Measurements from ENCODE around the gene PPP2R5A.
"Not testable (repeated sequence)": the region's sequence is repeated elsewhere in the genome, so short reads cannot be mapped to it uniquely, and the experiment has no call there.

The PPP2R5A gene

DNA sequence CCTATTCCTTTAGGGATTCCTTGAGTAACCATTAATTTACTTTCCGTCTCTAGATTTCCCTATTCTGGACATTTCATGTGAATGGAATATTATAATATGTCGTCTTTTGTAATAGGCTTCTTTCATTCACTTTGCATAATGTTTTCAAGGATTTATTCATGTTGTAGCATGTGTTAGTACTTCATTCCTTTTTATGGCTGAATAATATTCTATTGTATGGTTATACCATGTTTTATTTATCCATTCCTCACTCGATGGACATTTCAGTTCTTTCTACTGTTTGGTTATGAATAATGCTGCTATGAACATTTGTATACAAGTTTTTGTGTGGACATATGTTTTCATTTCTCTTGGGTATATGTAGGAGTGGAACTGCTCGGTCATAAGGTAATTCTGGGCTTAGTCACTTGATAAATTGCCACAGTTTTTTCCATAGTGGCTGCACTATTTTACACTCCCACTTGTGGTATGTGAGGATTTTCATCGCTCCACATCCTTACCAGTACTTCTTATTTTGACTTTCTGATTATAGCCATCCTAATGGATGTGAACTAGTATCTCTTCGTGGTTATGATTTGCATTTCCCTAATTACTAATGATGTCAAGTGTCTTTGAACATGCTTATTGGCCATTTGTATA, 17.7 kb downstream of the PPP2R5A start:
- no peak for DNase-seq

DNA sequence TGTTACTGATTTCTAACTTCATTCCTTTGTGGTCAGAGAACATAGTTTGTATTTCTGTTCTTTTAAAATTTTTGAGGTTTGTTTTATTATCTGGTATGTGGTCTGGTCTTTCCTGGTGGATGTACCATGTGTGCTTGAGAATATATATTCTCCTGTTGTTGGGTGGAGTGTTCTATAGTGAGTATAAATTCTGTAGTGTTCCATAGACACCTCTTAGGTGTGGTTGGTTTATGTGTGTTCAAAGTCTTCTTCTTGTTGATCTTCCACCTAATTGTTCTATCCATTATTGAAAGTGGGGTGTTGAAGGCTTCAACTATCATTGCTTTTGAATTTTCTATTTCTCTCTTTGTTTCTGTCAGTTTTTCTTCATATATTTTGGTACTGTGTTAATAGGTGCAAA, 20.1 kb downstream of the PPP2R5A start:
- no peak for DNase-seq

DNA sequence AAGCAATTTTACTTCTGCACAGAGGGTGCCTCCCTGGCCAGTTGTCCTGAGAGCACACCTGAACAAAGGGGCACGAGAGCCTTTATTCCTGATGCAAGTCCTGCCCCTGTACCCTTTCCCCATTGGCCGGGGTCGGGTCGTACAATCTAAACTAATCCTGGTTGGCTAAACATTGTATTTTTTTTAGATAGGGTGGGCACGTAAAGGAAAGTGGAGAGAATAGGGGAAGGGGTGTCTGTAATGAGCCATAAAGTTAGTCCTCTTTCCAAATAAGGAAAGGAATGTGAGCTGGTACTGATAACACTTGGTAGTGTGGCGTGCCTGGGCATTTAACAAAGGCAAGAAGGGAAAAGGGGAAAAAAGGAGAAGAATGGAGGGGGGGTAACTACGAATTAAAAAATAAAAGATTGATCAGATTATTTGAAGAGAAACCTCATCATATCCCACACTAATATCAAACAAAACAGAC, 20.8 kb downstream of the PPP2R5A start:
- DNase-seq: not testable (repeated sequence)

DNA sequence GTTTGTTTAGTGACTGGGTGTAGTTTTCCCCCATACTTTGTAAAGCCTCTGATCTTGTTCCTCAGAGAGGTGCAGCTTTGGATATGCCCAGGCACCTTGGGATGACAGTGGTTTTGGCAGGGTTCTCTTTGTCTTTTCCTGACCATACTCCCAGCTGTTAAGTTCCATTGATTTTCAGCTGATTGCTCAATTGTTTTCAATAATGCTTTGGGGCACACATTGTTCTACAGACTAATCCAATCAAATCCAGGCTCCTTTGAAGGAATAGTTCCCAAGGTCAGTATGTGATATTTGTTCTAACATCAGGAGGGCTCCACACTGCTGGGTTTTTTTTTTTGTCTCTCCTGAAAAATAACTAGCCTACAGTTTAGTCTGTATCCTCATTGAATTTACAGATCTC, 24.8 kb downstream of the PPP2R5A start:
- DNase-seq: no peak

DNA sequence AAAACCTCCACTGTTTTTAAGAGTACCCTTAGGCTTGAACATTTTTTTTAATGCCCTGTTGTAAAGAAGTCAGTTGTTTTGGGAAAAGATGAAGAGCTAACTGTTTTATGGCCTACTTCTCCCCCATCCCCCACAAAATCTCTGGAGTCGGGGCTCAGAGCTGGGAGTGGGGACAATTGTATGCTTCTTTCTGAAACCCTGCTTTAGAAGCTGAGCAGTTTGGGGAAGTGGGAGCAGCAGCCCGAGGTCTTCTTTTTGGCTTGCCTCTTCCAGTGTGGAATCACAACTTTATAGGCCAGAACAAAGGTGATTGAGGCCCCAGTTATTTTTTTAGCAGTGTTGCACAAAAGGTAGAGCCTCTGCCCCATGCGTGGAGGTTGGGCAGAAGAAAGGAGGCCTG, 25.2 kb downstream of the PPP2R5A start:
- no peak for DNase-seq

DNA sequence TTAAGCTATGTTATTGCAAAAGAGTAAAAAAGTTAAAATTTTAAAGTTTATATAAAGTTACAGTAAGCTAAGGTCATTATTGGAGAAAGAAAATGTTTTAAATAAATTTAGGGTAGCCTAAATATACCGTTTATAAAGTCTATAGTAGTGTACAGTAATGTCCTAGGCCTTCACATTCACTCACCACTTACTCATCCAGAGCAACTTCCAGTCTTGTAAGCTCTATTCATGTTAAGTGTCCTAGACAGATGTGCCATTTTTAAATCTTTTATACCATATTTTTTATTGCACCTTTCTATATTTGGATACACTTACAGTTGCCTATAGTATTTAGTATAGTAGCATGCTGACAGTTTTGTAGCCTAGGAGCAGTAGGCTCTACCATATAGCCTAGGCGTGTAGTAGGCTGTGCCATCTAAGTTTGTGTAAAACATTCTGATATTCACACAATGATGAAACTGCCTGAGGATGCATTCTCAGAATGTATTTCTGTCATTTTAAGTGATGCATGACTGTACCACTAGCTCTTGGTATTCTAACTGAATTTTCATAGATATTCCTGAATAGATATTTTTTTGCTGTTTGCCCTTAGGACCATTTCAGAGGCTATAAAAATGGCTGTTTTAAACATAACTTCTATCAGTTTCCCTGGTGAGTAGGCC, 26.8 kb downstream of the PPP2R5A start:
- DNase-seq: no peak

DNA sequence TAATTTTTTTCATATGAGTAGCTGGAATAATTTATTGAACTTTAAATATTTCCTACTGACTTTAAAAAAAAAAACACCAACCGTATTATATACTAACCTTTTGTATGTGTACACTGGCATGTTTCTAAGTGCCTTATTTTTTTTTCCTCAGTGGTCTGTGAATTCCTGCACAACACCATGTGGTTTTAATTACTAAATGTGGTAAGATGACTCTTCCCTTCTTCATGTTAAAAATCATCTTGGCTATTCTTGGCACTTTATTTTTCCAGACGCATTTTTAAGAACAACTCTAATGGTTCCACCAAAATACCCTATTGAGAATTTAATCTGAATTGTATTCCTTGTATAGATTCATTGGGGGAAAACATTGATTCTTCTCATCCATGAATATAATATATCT, 28.4 kb downstream of the PPP2R5A start:
- no peak for DNase-seq

DNA sequence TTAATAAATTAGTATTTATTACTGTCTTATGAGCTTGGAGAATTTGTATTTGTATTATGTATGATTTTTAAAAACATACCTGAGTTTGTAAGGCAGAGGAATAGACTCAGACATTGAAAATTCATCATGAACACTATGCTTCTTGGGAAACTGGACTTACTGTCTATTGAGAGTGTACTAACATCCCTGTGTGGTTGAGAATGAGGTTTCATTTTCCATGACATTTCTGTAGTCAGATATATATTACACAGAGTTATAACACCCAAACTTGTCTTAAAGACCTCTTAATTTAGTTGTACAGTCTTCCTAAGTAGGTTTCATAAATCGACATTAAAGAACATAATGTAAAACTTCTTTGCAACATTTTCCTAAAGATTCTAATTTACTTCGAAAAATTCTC, 30.0 kb downstream of the PPP2R5A start:
- DNase-seq: no peak

DNA sequence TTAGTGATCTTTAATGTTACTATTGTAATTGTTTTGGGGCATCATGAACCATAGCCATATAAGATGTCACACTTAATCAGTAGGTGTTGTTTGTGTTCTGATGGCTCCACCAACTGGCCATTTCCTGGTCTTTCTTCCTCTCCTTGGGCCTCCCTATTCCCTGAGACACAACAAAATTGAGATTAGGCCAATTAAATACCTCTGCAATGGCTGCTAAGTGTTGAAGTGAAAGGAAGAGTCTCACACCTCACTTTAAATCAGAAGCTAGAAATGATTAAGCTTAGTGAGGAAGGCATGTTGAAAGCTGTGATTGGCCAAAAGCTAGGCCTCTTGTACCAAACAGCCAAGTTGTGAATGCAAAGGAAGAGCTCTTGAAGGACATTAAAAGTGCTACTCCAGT, 30.7 kb downstream of the PPP2R5A start:
- DNase-seq: no peak

DNA sequence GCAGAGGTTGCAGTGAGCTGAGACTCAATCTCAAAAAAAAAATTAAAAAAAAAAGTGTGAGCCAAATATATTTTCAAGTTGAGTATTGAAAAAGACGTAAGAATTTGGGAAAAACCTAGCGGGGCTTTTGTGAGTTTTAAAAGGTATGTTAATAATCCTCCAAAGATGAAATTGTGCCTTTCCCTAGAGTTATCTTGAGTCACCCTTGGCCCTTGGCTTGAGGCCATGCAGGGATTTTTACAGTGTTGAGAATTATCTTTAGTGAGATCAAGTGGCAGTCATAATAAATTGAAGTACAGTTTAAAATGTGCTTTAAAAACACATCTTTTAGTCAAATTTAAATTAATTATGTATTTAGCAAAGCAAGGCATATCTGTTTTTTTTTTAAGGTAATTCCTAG, 32.7 kb downstream of the PPP2R5A start:
- DNase-seq: no peak

DNA sequence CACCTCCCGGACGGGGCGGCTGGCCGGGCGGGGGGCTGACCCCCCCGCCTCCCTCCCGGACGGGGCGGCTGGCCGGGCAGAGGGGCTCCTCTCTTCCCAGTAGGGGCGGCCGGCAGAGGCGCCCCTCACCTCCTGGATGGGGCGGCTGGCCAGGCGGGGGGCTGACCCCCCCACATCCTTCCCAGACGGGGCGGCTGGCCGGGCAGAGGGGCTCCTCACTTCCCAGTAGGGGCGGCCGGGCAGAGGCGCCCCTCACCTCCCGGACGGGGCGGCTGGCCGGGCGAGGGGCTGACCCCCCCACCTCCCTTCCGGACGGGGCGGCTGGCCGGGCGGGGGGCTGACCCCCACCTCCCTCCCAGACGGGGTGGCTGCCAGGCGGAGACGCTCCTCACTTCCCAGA, 35.8 kb downstream of the PPP2R5A start:
- not testable (repeated sequence) for DNase-seq

DNA sequence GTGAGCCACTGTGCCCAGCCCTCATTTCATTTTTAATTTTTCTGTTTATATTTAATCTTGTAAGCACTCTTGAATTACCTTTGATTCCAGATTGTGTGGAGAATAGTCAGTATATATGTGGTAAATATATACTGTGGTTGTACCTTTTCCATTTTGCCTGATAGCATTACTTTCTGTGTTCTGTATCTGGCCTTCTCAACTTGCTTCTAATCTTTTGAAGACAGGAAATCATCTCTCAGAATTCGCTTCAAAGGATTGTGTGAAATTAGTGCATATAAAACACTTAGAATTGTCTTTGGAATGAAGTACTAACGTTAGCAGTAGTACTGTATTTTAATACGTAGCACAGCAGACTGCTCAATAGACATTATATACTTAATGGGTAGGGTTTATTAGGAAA, 37.9 kb downstream of the PPP2R5A start:
- no peak for DNase-seq

DNA sequence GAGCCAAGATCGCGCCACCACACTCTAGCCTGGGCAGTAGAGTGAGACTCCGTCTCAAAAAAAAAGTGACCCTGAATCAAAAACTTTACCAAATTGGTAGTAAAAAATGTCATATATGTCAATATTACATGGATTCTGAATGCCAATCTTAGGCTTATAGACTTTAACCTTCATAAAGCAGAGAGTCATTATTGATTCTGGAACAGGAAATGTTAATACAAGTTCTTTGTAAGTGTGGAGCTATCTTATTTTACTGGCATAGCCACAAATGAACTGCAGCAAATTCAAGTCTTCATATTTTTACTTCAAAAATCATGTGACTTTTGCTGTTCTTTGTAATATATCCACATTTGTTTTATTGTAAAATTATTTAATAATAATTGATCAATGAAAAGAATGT, 41.3 kb downstream of the PPP2R5A start:
- DNase-seq: no peak

DNA sequence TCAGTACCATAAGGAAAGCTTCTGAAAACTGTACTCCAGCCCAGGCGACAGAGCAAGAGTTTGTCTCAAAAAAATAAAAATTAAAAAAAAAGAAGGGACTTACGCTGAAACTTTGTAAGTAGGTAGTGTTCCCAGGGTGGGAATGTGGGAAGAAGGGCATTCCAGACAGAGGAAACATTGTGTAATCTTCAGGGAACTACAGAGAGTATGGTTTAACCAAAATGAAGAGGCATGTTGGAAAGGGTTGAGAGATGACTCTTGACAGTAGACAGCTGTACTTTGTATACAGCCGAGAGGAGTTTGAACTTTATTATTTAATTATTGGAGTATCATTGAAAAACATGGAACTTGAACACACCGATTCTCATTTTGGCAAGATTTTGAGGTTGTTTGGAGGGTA, 43.0 kb downstream of the PPP2R5A start:
- DNase-seq: no peak

DNA sequence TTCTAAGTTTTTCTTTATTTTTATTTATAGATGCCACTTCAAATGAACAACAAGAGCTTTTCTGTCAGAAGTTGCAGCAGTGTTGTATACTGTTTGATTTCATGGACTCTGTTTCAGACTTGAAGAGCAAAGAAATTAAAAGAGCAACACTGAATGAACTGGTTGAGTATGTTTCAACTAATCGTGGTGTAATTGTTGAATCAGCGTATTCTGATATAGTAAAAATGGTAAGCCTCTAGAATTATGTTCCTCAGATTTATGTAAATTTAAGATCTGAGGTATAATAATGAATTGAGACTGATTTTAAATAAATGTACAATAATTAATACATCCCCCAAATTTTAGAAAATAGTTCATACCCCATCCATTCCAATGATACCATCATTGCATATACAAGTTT, 43.9 kb downstream of the PPP2R5A start:
- no peak for DNase-seq

DNA sequence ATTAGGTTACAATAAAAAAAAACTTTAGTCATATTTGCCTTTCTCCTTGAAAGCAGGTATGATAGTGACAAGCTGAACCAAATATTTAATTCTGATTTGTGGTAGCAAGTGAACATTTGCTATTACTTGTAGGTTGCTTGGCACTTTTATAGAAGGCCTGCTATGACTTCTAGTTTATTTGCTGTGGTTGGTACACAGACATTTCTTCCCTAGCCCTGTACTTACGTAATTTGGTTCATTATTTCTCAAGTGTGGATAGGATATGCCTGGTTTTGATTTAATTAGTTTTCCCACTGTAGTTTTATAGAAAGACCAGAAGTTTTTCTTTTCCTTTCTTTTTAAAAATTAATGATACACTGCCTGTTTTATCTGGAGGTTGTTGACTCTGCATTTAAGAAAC, 55.9 kb downstream of the PPP2R5A start:
- no peak for DNase-seq

DNA sequence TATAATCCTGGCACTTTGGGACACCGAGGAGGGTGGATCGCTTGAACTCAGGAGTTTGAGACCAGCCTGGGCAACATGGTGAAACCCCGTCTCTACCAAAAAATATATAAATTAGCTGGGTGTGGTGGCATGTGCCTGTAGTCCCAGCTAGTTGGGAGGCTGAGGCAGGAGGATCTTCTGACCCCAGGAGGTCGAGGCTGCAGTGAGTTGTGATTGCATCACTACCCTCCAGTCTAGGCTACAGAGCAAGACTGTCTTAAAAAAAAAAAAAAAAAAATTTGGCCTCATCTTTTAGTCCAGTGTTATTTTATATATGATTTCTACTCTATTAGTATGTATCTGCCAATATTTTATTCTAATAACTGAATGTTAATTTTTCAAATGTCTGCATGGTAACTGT, 59.7 kb downstream of the PPP2R5A start:
- DNase-seq: no peak

DNA sequence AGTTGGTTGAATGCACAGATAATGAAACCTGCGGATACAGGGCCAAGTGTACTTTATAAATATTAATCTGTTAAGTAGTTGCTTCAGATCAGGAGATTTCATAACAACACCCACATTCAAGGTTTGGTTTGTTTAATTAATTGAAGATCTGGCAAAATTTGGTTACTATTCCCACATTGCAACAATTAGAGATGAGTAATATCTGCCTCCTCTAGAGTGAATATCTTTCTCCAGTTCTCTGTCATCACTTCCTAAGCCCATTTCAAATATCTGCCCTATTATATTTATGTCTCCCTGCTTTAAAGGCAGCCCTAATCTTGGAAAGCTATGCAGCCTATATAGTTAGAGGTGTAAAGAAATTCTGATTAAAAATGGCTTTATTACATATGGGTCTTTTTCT, 61.4 kb downstream of the PPP2R5A start:
- DNase-seq: no peak

DNA sequence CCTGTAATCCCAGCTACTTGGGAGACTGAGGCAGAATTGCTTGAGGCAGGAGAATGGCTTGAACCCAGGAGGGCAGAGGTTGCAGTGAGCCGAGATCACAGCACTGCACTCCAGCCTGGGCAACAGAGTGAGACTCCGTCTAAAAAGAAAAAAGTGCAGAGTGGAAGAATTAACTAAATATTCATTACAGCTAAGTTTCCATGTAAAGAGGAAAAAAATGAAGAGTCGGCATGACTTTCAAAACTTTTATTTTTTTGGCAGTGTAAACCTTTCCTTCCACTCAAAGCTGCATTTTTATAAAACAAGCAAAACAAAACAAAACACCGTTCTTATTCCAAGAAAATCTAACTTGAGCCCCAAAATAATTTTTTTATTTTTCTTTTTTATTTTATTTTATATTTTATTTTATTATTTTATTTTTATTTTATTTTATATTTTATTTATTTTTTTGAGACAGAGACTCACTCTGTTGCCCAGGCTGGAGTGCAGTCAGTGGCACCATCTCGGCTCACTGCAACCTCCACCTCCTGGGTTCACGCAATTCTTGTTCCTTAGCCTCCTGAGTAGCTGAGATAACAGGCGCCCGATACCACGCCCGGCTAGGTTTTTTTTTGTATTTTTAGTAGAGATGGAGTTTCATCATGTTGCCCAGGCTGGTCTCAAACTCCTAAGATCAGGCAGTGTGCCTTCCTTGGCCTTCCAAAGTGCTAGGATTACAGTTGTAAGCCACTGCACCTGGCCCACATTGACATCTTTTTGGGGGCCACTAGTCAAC, 66.6 kb downstream of the PPP2R5A start:
- DNase-seq: no peak

DNA sequence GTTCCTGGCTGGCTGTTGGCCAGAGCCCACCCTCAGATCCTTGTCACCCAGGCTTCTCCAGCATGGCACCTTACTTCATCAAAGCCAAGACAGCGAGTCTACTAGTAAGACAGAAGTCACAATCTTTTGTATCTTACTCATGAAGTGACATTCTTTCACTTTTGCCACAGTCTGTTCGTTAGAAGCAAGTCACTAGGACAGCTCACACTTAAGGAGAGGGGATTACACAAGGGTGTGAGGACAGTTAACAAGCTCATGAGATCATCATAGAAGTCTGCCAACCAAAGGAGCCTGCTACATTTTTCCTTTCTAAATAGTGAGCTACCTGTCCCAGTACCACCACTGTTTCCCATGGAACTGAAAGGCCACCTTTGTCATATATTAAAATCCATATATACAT, 68.0 kb downstream of the PPP2R5A start:
- no peak for DNase-seq

DNA sequence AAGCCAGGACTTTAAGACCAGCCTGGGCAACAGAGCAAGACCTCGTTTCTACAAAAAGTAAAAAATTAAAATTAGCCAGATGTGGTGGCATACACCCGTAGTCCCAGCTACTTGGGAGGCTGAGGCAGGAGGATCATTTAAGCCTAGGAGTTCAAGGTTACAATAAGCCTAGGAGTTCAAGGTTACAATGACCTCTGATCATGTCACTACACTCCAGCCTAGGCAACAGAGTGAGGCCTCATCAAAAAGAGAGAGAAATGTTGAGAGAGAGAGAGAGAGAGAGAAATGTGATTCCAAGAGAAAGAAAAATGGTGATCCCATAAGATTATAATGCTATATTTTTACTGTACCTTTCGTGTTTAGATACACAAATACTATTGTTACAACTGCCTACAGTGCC, 69.3 kb downstream of the PPP2R5A start:
- no peak for DNase-seq

DNA sequence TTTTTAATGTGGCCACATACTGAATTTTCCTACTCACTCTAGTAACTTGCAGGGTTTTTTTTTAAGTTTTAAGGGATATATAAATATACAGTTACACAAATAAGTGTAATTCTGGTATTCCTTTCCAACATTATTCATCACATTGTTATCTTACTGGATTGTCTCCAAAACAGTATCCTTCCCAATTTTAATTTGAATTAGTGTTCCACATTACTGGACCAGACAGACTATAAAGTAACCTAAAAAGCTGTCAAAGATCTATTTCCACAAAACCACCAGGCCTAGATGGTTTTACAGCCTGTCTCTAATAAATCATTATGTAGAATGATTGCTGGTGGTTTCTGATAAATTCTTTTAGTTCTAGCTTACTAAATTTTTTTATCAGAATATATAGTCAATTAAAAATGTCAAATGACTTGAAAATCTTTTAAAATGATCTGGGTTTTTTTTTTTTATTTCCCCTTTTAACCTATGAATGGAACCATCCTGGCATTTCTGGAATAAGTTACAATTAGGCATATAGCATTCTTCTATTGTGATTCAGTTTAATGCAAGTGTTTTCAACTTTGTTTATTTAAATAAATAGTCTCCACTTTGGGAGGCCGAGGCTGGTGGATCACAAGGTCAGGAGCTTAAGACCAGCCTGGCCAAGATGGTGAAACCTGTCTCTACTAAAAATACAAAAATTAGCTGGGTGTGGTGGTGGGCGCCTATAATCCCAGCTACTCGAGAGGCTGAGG, 70.2 kb downstream of the PPP2R5A start:
- DNase-seq: no peak

DNA sequence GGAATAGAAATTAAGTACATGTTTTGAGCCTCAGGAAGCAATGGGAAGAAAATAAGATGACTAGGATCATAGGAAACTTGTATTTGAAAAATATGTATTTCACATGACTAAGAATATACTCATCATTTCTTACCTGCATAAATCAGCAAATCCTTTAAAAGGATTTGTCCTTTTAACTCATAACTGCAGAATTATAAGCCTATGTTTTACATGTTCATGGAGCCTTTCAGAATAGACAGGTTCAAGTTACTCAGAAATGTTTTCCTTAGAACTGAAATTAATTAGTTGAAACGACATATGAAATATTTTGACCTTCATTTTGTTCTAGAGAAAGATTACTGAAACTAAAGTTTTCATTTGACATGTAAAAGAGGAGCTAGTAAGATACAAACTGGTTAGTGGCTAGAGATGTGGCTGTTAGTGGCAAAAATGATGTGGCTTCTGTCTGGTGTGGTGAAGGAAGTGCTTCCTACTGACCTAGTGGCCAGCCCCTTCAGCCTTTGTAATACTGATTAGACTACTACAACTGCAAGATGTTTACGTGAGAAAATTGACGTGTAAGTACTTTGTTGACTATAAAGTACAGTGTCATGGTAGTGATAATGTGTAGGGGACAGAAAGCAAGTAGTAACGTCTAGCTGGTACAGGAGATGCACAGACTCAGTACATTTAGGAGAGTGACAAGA, 74.7 kb downstream of the PPP2R5A start:
- DNase-seq: no peak

Data from amniotic stem cell (primary cell).